Trophoblast cell (in vitro differentiated cells and primary cell): ENCODE data around the gene SLC41A3.
A peak's percentile ranks its signal among the peaks of the same experiment; 100 is the strongest.

Experiments
- DNase-seq, 2 donors: peaks; one replicate each; pipeline ENCODE4 v3.0.0-alpha.2; 2016
- H2AFZ ChIP-seq: 2 replicates; pipeline ENCODE4 v1.6.1; 2013; ENCODE audit warnings: low read length, moderate library complexity, mild to moderate bottlenecking; ENCODE audit not compliant: insufficient read depth, poor library complexity
- H2AK5ac ChIP-seq: 2 replicates; pipeline ENCODE4 v1.6.1; 2013; ENCODE audit warnings: mild to moderate bottlenecking, low read length
- H2BK120ac ChIP-seq: 2 replicates; pipeline ENCODE4 v1.6.1; 2013; ENCODE audit warnings: low read length, mild to moderate bottlenecking, moderate library complexity; ENCODE audit not compliant: insufficient read depth, poor library complexity
- H2BK12ac ChIP-seq: 2 replicates; pipeline ENCODE4 v1.6.1; 2013; ENCODE audit warnings: mild to moderate bottlenecking, low read length, moderate library complexity
- H2BK5ac ChIP-seq: 2 replicates; pipeline ENCODE4 v1.6.1; 2013; ENCODE audit warnings: low read length, low read depth, moderate library complexity, mild to moderate bottlenecking; ENCODE audit not compliant: poor library complexity
- H3K14ac ChIP-seq: 2 replicates; pipeline ENCODE4 v1.6.1; 2013; ENCODE audit warnings: mild to moderate bottlenecking, low read length
- H3K18ac ChIP-seq: 2 replicates; pipeline ENCODE4 v1.6.1; 2013; ENCODE audit warnings: mild to moderate bottlenecking, low read length
- H3K23ac ChIP-seq: 2 replicates; pipeline ENCODE4 v1.6.1; 2013; ENCODE audit warnings: low read length
- H3K27ac ChIP-seq: 2 replicates; pipeline ENCODE4 v1.5.1; 2013; ENCODE audit warnings: low read depth, mild to moderate bottlenecking, inconsistent platforms, low read length, moderate library complexity
- H3K27me3 ChIP-seq: 2 replicates; pipeline ENCODE4 v1.6.1; 2013; ENCODE audit warnings: inconsistent platforms, mild to moderate bottlenecking, low read length, moderate library complexity; ENCODE audit not compliant: insufficient read depth
- H3K36me3 ChIP-seq, 2 experiments: 1 replicate in 1 of 2; 2 replicates in 1 of 2; pipeline ENCODE4 v1.6.1; 2013; ENCODE audit warnings: low read length in 2 of 2, mild to moderate bottlenecking in 2 of 2, moderate library complexity in 1 of 2; ENCODE audit not compliant: insufficient read depth in 2 of 2, control insufficient read depth in 1 of 2
- H3K4ac ChIP-seq: 2 replicates; pipeline ENCODE4 v1.6.1; 2013; ENCODE audit warnings: low read depth, mild to moderate bottlenecking, low read length, moderate library complexity
- H3K4me1 ChIP-seq, 2 experiments: 1 replicate in 1 of 2; 2 replicates in 1 of 2; pipeline ENCODE4 v1.6.1; 2013; ENCODE audit warnings: low read length in 2 of 2, mild to moderate bottlenecking in 2 of 2, moderate library complexity in 1 of 2; ENCODE audit not compliant: insufficient read depth in 2 of 2, control insufficient read depth in 1 of 2
- H3K4me2 ChIP-seq: 2 replicates; pipeline ENCODE4 v1.6.1; 2013; ENCODE audit warnings: inconsistent platforms, mild to moderate bottlenecking, low read length, moderate library complexity
- H3K4me3 ChIP-seq: 2 replicates; pipeline ENCODE4 v1.5.1; 2013; ENCODE audit warnings: mild to moderate bottlenecking, low read depth, low read length, inconsistent platforms
- H3K79me1 ChIP-seq: one replicate; pipeline ENCODE4 v1.6.1; 2013; ENCODE audit warnings: low read length
- H3K79me2 ChIP-seq: 2 replicates; pipeline ENCODE4 v1.6.1; 2013; ENCODE audit warnings: low read length, mild to moderate bottlenecking; ENCODE audit not compliant: control insufficient read depth, insufficient read depth, poor library complexity
- H3K9ac ChIP-seq: 2 replicates; pipeline ENCODE4 v1.6.1; 2013; ENCODE audit warnings: mild to moderate bottlenecking, low read length
- H3K9me3 ChIP-seq: 2 replicates; pipeline ENCODE4 v1.6.1; 2013; ENCODE audit warnings: low read depth, mild to moderate bottlenecking, control low read depth, inconsistent platforms, low read length; ENCODE audit not compliant: insufficient read depth
- H4K12ac ChIP-seq: 2 replicates; pipeline ENCODE4 v1.6.1; 2013; ENCODE audit warnings: low read depth, mild to moderate bottlenecking, low read length, moderate library complexity
- H4K8ac ChIP-seq: 2 replicates; pipeline ENCODE4 v1.6.1; 2013; ENCODE audit warnings: low read depth, mild to moderate bottlenecking, low read length, moderate library complexity
- H4K91ac ChIP-seq: one replicate; pipeline ENCODE4 v1.6.1; 2013; ENCODE audit warnings: low read depth, mild to moderate bottlenecking, low read length, moderate library complexity
- WGBS: extraction: QIAGEN DNeasy Blood & Tissue Kit; methylation state at CpG from one replicate; pipeline ENCODE4 v1.1.7; 2013; ENCODE audit warnings: missing lambda C conversion rate; ENCODE audit not compliant: insufficient read length, insufficient coverage; ENCODE audit errors: extremely low coverage; 5-methylcytosine and 5-hydroxymethylcytosine counted together

SLC41A3 gene

GRCh38 chr3:126035362-126036050 lies 48.4 kb downstream of the SLC41A3 start:
- no peak overlapping the region for H2BK12ac ChIP-seq
- H4K8ac ChIP-seq = no peak overlapping the region
- no peak overlapping the region for H2BK120ac ChIP-seq
- H3K27me3 ChIP-seq = no peaks in the 10 kb centered on the region
- H3K23ac ChIP-seq = no peak overlapping the region
- H3K27ac ChIP-seq = no peak overlapping the region
- H2AK5ac ChIP-seq = no peak overlapping the region
- no peak overlapping the region for H3K18ac ChIP-seq
- H3K4ac ChIP-seq = no peak overlapping the region
- no peak overlapping the region for H4K12ac ChIP-seq
- H3K79me1 ChIP-seq = no peaks in the 10 kb centered on the region
- peaks cover 0 to 3% of the 10 kb centered on the region in 2 experiments for H3K36me3 ChIP-seq
- H3K79me2 ChIP-seq = no peaks in the 10 kb centered on the region
- no peak overlapping the region for H2BK5ac ChIP-seq
- H4K91ac ChIP-seq = no peak overlapping the region
- no peak overlapping the region for H3K14ac ChIP-seq
- no peaks in the 10 kb centered on the region for H3K4me1 ChIP-seq
- no peak overlapping the region for H3K4me2 ChIP-seq
- H2AFZ ChIP-seq = no peak overlapping the region
- WGBS = no CpG with 5 or more reads among the region's 12 CpGs
- peaks cover 3% of the 10 kb centered on the region for H3K9me3 ChIP-seq
- no peak overlapping the region for H3K9ac ChIP-seq
- no peak overlapping the region for H3K4me3 ChIP-seq
- no peak for DNase-seq

GRCh38 chr3:126034481-126035361 lies 49.2 kb downstream of the SLC41A3 start:
- H2AK5ac ChIP-seq = no peak overlapping the region
- no peak overlapping the region for H3K4me3 ChIP-seq
- no peak overlapping the region for H3K14ac ChIP-seq
- H3K36me3 ChIP-seq = peaks cover 0 to 3% of the 10 kb centered on the region in 2 experiments
- H2BK5ac ChIP-seq = no peak overlapping the region
- H3K79me2 ChIP-seq = no peaks in the 10 kb centered on the region
- no peak overlapping the region for H2AFZ ChIP-seq
- DNase-seq = peak in 1 of 2 donors; percentile 16
- peaks cover 3% of the 10 kb centered on the region for H3K9me3 ChIP-seq
- H4K12ac ChIP-seq = no peak overlapping the region
- no CpG with 5 or more reads among the region's 11 CpGs for WGBS
- H3K4ac ChIP-seq = no peak overlapping the region
- H4K91ac ChIP-seq = no peak overlapping the region
- H3K27me3 ChIP-seq = no peaks in the 10 kb centered on the region
- no peak overlapping the region for H2BK120ac ChIP-seq
- H4K8ac ChIP-seq = no peak overlapping the region
- no peaks in the 10 kb centered on the region for H3K79me1 ChIP-seq
- H3K4me1 ChIP-seq = no peaks in the 10 kb centered on the region
- no peak overlapping the region for H3K27ac ChIP-seq
- no peak overlapping the region for H3K18ac ChIP-seq
- no peak overlapping the region for H3K9ac ChIP-seq
- no peak overlapping the region for H2BK12ac ChIP-seq
- H3K23ac ChIP-seq = no peak overlapping the region
- H3K4me2 ChIP-seq = no peak overlapping the region

DNA sequence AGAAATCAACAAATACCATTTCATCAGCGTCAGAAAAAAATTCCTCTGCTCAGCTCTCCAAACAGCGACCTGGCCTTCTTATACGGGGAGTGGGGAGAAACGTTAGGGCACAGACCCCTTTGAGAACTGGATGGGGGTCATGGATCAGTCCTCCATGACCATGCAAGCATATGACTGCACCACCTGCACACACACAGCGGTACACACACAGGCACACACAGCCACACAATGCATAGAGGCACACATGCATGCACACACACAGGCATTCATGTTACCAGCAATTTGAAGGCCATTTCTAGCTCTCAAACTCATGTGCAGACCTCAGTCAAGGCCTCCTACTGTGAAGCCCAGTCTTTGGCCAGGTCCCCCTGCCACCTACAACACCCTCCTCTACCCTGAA lies 50.2 kb downstream of the SLC41A3 start:
- Histone ChIP-seq H3K14ac (no peak overlapping the region), H3K79me1 (no peaks in the 10 kb centered on the region), H2AFZ (no peak overlapping the region), H3K4ac (no peak overlapping the region), H3K23ac (no peak overlapping the region), H3K9ac (no peak overlapping the region), H4K12ac (no peak overlapping the region), H4K91ac (no peak overlapping the region), H4K8ac (no peak overlapping the region), H2AK5ac (no peak overlapping the region), H3K4me1 (no peaks in the 10 kb centered on the region), H3K36me3 (peaks cover 0 to 3% of the 10 kb centered on the region in 2 experiments), H3K9me3 (peaks cover 5% of the 10 kb centered on the region), H3K27ac (no peak overlapping the region), H2BK5ac (no peak overlapping the region), H2BK12ac (no peak overlapping the region), H3K18ac (no peak overlapping the region), H3K4me3 (no peak overlapping the region), H3K79me2 (no peaks in the 10 kb centered on the region), H2BK120ac (no peak overlapping the region), H3K4me2 (no peak overlapping the region), H3K27me3 (no peaks in the 10 kb centered on the region)
- DNase-seq = no peak
- WGBS = no CpG with 5 or more reads among the region's 5 CpGs

- Histone ChIP-seq H3K23ac (no peak overlapping the region), H3K14ac (no peak overlapping the region), H3K4ac (no peak overlapping the region), H3K4me1 (no peaks in the 10 kb centered on the region), H3K27me3 (no peaks in the 10 kb centered on the region), H4K12ac (no peak overlapping the region), H4K8ac (no peak overlapping the region), H2BK120ac (no peak overlapping the region), H3K4me2 (no peak overlapping the region), H3K27ac (no peak overlapping the region), H3K36me3 (peaks cover 0 to 3% of the 10 kb centered on the region in 2 experiments), H3K79me2 (no peaks in the 10 kb centered on the region), H2AFZ (no peak overlapping the region), H3K18ac (no peak overlapping the region), H2BK5ac (no peak overlapping the region), H3K9ac (no peak overlapping the region), H3K9me3 (peaks cover 10% of the 10 kb centered on the region), H2AK5ac (no peak overlapping the region), H2BK12ac (no peak overlapping the region), H3K4me3 (no peak overlapping the region), H4K91ac (no peak overlapping the region), H3K79me1 (no peaks in the 10 kb centered on the region)
- DNase-seq = no peak
- WGBS = no CpG with 5 or more reads among the region's 3 CpGs
Measured at GRCh38 chr3:126033051-126033745, 50.7 kb downstream of the SLC41A3 start.
